Measurements from ENCODE around the gene ZBTB7C.

The ZBTB7C gene

DNA sequence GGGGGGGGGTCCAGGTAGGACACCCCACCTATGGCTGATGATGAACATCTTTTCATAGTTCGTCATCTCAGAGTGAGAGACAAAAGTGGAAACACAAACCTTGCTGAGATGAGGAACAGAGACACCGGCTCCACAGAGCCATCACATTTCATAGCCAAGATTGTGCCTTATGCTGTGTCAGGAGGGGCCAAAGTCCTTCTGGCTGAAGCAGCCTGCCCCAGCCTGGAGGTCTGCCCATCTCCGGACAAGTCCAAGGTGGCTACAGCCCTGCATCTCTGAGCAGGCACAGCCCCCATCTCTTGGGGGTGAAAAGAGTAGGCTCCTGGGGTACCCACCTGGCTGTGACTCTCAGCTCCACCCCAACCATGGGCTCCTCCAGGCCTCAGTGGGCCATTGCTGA lies 70.3 kb downstream of the ZBTB7C start:
- TF ChIP-seq SUZ12 (IDR thresholded peaks at IDR 0.05; ENCODE audit: extremely low read depth, insufficient read depth, insufficient read length) (no peak), ZNF274 (IDR thresholded peaks at IDR 0.05; ENCODE audit: low read depth, low read length) (no peak), YY1 (IDR thresholded peaks at IDR 0.05; ENCODE audit: insufficient read depth, insufficient read length) (no peak)
- Histone ChIP-seq H3K9ac (ENCODE audit: insufficient read length, low read depth) (no peak overlapping the region), H3K4me3 (ENCODE audit: insufficient read length, low read depth) (no peak overlapping the region), H3K9me3 (ENCODE audit: insufficient read depth, low read length) (no peaks in the 10 kb centered on the region), H3K4me1 (ENCODE audit: insufficient read depth, insufficient read length) (peaks cover 2% of the 10 kb centered on the region), H3K27me3 (ENCODE audit: insufficient read depth, insufficient read length) (no peaks in the 10 kb centered on the region), H3K36me3 (ENCODE audit: insufficient read depth, insufficient read length, low read length) (no peaks in the 10 kb centered on the region)
- no peak for DNase-seq (ENCODE audit: low read depth, low spot score)

DNA sequence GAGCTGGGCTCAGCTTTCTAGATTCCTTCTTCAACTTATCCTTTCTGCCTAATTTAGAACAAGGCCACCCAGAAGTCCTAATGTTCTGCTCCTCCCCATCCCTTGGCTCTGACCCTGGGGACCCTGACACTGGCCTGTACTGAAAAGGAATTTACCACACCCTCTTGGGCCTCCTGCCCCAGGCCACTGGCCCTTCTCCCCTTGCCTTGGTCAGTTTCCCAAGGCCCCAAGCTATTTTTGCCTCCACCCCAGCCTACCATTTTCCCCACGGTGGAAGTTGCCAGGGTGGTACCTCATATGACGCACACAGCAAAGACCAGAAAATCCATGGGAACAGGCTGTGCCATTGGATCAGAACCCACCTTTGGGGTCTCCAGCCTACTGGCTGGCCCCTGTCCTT lies 72.1 kb downstream of the ZBTB7C start:
- DNase-seq (ENCODE audit: low read depth, low spot score), result no peak

DNA sequence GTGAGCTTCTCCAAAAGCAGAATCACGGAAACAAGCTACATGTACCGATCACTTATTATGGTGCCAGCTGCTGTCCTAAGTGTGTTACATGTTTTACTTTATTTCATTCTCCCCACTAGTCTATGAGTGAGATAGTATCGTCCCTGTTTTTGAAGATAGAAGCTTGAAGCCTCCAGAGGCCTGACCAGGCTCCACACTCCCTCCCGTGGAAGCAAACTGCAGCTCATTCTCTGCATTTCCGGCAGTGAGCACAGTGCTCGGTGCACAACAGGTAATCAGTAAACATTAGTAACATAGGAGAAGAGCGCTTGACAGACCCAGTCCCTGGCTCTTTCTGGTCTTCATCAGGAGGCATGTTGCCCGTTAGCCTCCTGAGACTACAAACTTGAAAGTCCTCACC lies 72.9 kb downstream of the ZBTB7C start:
- Histone ChIP-seq H3K4me3 (ENCODE audit: insufficient read length, low read depth) (no peak overlapping the region), H3K9ac (ENCODE audit: insufficient read length, low read depth) (no peak overlapping the region), H3K27me3 (ENCODE audit: insufficient read depth, insufficient read length) (no peaks in the 10 kb centered on the region), H3K4me1 (ENCODE audit: insufficient read depth, insufficient read length) (peaks cover 6% of the 10 kb centered on the region), H3K36me3 (ENCODE audit: insufficient read depth, insufficient read length, low read length) (no peaks in the 10 kb centered on the region), H3K9me3 (ENCODE audit: insufficient read depth, low read length) (no peaks in the 10 kb centered on the region)
- TF ChIP-seq SUZ12 (IDR thresholded peaks at IDR 0.05; ENCODE audit: extremely low read depth, insufficient read depth, insufficient read length) (no peak), ZNF274 (IDR thresholded peaks at IDR 0.05; ENCODE audit: low read depth, low read length) (no peak), YY1 (IDR thresholded peaks at IDR 0.05; ENCODE audit: insufficient read depth, insufficient read length) (no peak)
- no peak for DNase-seq (ENCODE audit: low read depth, low spot score)

More for the DNA sequence above, 72.1 kb downstream of the ZBTB7C start:
- no peak overlapping the region for H3K9ac ChIP-seq (ENCODE audit: insufficient read length, low read depth)
- H3K4me3 ChIP-seq (ENCODE audit: insufficient read length, low read depth), result no peak overlapping the region
- no peaks in the 10 kb centered on the region for H3K9me3 ChIP-seq (ENCODE audit: insufficient read depth, low read length)
- H3K27me3 ChIP-seq (ENCODE audit: insufficient read depth, insufficient read length), result no peaks in the 10 kb centered on the region
- H3K4me1 ChIP-seq (ENCODE audit: insufficient read depth, insufficient read length), result peaks cover 6% of the 10 kb centered on the region
- TF ChIP-seq SUZ12 (IDR thresholded peaks at IDR 0.05; ENCODE audit: extremely low read depth, insufficient read depth, insufficient read length) (no peak), ZNF274 (IDR thresholded peaks at IDR 0.05; ENCODE audit: low read depth, low read length) (no peak), YY1 (IDR thresholded peaks at IDR 0.05; ENCODE audit: insufficient read depth, insufficient read length) (no peak)
- H3K36me3 ChIP-seq (ENCODE audit: insufficient read depth, insufficient read length, low read length), result no peaks in the 10 kb centered on the region

DNA sequence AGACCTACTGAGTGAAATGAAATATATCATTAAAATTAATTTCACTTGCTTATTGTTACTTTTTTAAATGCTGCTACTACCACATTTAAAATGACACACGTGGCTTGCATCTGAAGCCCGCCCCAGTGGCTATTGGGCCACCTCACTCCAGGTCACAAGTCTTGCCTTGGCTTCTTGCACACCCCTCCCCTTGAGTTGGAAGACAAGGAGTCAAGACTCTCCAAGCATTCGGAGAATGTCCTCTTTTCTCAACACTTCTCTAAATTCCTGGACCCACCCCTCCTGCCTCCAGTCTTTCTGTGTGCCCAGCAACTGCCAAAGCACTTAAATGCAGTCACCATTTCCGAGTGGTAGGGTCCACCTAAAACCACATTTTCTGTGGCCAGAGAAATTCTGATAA lies 73.4 kb downstream of the ZBTB7C start:
- H3K4me1 ChIP-seq (ENCODE audit: insufficient read depth, insufficient read length), result peaks cover 6% of the 10 kb centered on the region

GRCh38 chr18:48334845-48335244 lies 74.3 kb downstream of the ZBTB7C start:
- H3K27me3 ChIP-seq (ENCODE audit: insufficient read depth, insufficient read length), result no peaks in the 10 kb centered on the region

More for the DNA sequence above, 73.4 kb downstream of the ZBTB7C start:
- no peak for TF ChIP-seq SUZ12 (IDR thresholded peaks at IDR 0.05; ENCODE audit: extremely low read depth, insufficient read depth, insufficient read length)
- TF ChIP-seq YY1 (IDR thresholded peaks at IDR 0.05; ENCODE audit: insufficient read depth, insufficient read length), result no peak
- no peak for TF ChIP-seq ZNF274 (IDR thresholded peaks at IDR 0.05; ENCODE audit: low read depth, low read length)
- H3K27me3 ChIP-seq (ENCODE audit: insufficient read depth, insufficient read length), result no peaks in the 10 kb centered on the region
- no peak overlapping the region for H3K9ac ChIP-seq (ENCODE audit: insufficient read length, low read depth)
- H3K36me3 ChIP-seq (ENCODE audit: insufficient read depth, insufficient read length, low read length), result no peaks in the 10 kb centered on the region
- DNase-seq (ENCODE audit: low read depth, low spot score), result peak; percentile 27
- H3K4me3 ChIP-seq (ENCODE audit: insufficient read length, low read depth), result no peak overlapping the region
- H3K9me3 ChIP-seq (ENCODE audit: insufficient read depth, low read length), result no peaks in the 10 kb centered on the region

GRCh38 chr18:48333563-48333962 lies 75.6 kb downstream of the ZBTB7C start:
- DNase-seq (ENCODE audit: low read depth, low spot score), result no peak

More at GRCh38 chr18:48334845-48335244, 74.3 kb downstream of the ZBTB7C start:
- Histone ChIP-seq H3K9ac (ENCODE audit: insufficient read length, low read depth) (no peak overlapping the region), H3K4me1 (ENCODE audit: insufficient read depth, insufficient read length) (peaks cover 6% of the 10 kb centered on the region), H3K36me3 (ENCODE audit: insufficient read depth, insufficient read length, low read length) (no peaks in the 10 kb centered on the region), H3K4me3 (ENCODE audit: insufficient read length, low read depth) (no peak overlapping the region), H3K9me3 (ENCODE audit: insufficient read depth, low read length) (no peaks in the 10 kb centered on the region)
- DNase-seq (ENCODE audit: low read depth, low spot score), result no peak
- TF ChIP-seq SUZ12 (IDR thresholded peaks at IDR 0.05; ENCODE audit: extremely low read depth, insufficient read depth, insufficient read length) (no peak), YY1 (IDR thresholded peaks at IDR 0.05; ENCODE audit: insufficient read depth, insufficient read length) (no peak), ZNF274 (IDR thresholded peaks at IDR 0.05; ENCODE audit: low read depth, low read length) (no peak)

GRCh38 chr18:48330016-48330991 lies 78.9 kb downstream of the ZBTB7C start:
- Histone ChIP-seq H3K27me3 (ENCODE audit: insufficient read depth, insufficient read length) (no peaks in the 10 kb centered on the region), H3K9ac (ENCODE audit: insufficient read length, low read depth) (no peak overlapping the region), H3K9me3 (ENCODE audit: insufficient read depth, low read length) (no peaks in the 10 kb centered on the region), H3K4me3 (ENCODE audit: insufficient read length, low read depth) (no peak overlapping the region), H3K4me1 (ENCODE audit: insufficient read depth, insufficient read length) (peaks cover 5% of the 10 kb centered on the region), H3K36me3 (ENCODE audit: insufficient read depth, insufficient read length, low read length) (no peaks in the 10 kb centered on the region)
- TF ChIP-seq SUZ12 (IDR thresholded peaks at IDR 0.05; ENCODE audit: extremely low read depth, insufficient read depth, insufficient read length) (no peak), ZNF274 (IDR thresholded peaks at IDR 0.05; ENCODE audit: low read depth, low read length) (no peak), YY1 (IDR thresholded peaks at IDR 0.05; ENCODE audit: insufficient read depth, insufficient read length) (no peak)
- DNase-seq (ENCODE audit: low read depth, low spot score), result no peak

More at GRCh38 chr18:48333563-48333962, 75.6 kb downstream of the ZBTB7C start:
- Histone ChIP-seq H3K9me3 (ENCODE audit: insufficient read depth, low read length) (no peaks in the 10 kb centered on the region), H3K9ac (ENCODE audit: insufficient read length, low read depth) (no peak overlapping the region), H3K27me3 (ENCODE audit: insufficient read depth, insufficient read length) (no peaks in the 10 kb centered on the region), H3K4me3 (ENCODE audit: insufficient read length, low read depth) (no peak overlapping the region), H3K4me1 (ENCODE audit: insufficient read depth, insufficient read length) (peaks cover 6% of the 10 kb centered on the region), H3K36me3 (ENCODE audit: insufficient read depth, insufficient read length, low read length) (no peaks in the 10 kb centered on the region)
- no peak for TF ChIP-seq ZNF274 (IDR thresholded peaks at IDR 0.05; ENCODE audit: low read depth, low read length)

Data from NT2/D1 (cell line).